HepG2 (cell line): Measurements from ENCODE around the gene CMTM4. TPM values are rescaled to one million over a fixed set of nuclear protein-coding genes. Genes with fewer than 3 reads are reported as not detected.
A peak's percentile ranks its signal among the peaks of the same experiment; 100 is the strongest.

ENCODE experiments used
- CHCHD3 ChIP-seq: sonication (generic); formaldehyde crosslinking; IDR thresholded peaks from 2 replicates; pipeline ENCODE4 v1.8.0; 2022; ENCODE audit warnings: mild to moderate bottlenecking, missing genetic modification reagents, moderate library complexity
- DMTF1 ChIP-seq: sonication (generic); formaldehyde crosslinking; IDR thresholded peaks from 2 replicates; pipeline ENCODE4 v1.4.0; 2020; ENCODE audit warnings: mild to moderate bottlenecking, missing genetic modification reagents
- ISL2 ChIP-seq: sonication (generic); formaldehyde crosslinking; IDR thresholded peaks from 2 replicates; pipeline ENCODE4 v1.5.0; 2020; ENCODE audit warnings: missing genetic modification reagents
- KDM5B ChIP-seq: sonication (generic); formaldehyde crosslinking; IDR thresholded peaks from 2 replicates; pipeline ENCODE4 v1.4.0; 2020; ENCODE audit warnings: missing genetic modification reagents, mild to moderate bottlenecking, borderline replicate concordance
- NBN ChIP-seq: fragments of 450-650 bp; conservative IDR thresholded peaks from 2 replicates; pipeline ENCODE4 v1.6.1; 2017
- PBX2 ChIP-seq: IDR thresholded peaks from 2 replicates; pipeline ENCODE4 v1.6.1; 2016; ENCODE audit warnings: control low read depth
- RELA ChIP-seq: sonication (generic); formaldehyde crosslinking; IDR thresholded peaks from 2 replicates; pipeline ENCODE4 v1.4.0; 2020; ENCODE audit warnings: missing genetic modification reagents
- RFXAP ChIP-seq: sonication (generic); formaldehyde crosslinking; IDR thresholded peaks from 2 replicates; pipeline ENCODE4 v1.4.0; 2020; ENCODE audit warnings: missing genetic modification reagents, borderline replicate concordance
- SKIL ChIP-seq: sonication (generic); formaldehyde crosslinking; IDR thresholded peaks from 2 replicates; pipeline ENCODE4 v1.8.0; 2022; ENCODE audit warnings: missing genetic modification reagents, mild to moderate bottlenecking, moderate library complexity, borderline replicate concordance
- U2AF1 ChIP-seq: fragments of 200-400 bp; formaldehyde crosslinking; optimal IDR thresholded peaks from 2 replicates; pipeline ENCODE3; 2017; ENCODE audit warnings: mild to moderate bottlenecking, low read depth, low read length
- ZMAT3 ChIP-seq: sonication (generic); formaldehyde crosslinking; conservative IDR thresholded peaks from 2 replicates; pipeline ENCODE4 v1.7.0; 2021; ENCODE audit warnings: missing genetic modification reagents
- ZNF101 ChIP-seq: sonication (generic); formaldehyde crosslinking; IDR thresholded peaks from 2 replicates; pipeline ENCODE4 v1.4.0; 2020; ENCODE audit warnings: mild to moderate bottlenecking, low read depth, missing genetic modification reagents, borderline replicate concordance
- ZNF333 ChIP-seq: sonication (generic); formaldehyde crosslinking; IDR thresholded peaks from 2 replicates; pipeline ENCODE4 v1.4.0; 2020; ENCODE audit warnings: mild to moderate bottlenecking, missing genetic modification reagents, borderline replicate concordance
- ZNF350 ChIP-seq: sonication (generic); formaldehyde crosslinking; IDR thresholded peaks from 2 replicates; pipeline ENCODE4 v1.4.0; 2020; ENCODE audit warnings: mild to moderate bottlenecking, low read depth, missing genetic modification reagents, borderline replicate concordance
- ZNF709 ChIP-seq: sonication (generic); formaldehyde crosslinking; IDR thresholded peaks from 2 replicates; pipeline ENCODE4 v1.5.0; 2020; ENCODE audit warnings: mild to moderate bottlenecking, missing genetic modification reagents
- ZNF776 ChIP-seq: sonication (generic); formaldehyde crosslinking; IDR thresholded peaks from 2 replicates; pipeline ENCODE4 v1.4.0; 2020; ENCODE audit warnings: mild to moderate bottlenecking, missing genetic modification reagents
- ZNF883 ChIP-seq: sonication (generic); formaldehyde crosslinking; IDR thresholded peaks from 2 replicates; pipeline ENCODE4 v1.5.1; 2020; ENCODE audit warnings: mild to moderate bottlenecking, missing genetic modification reagents; ENCODE audit errors: not compliant biosample characterization
- polyA plus RNA-seq, 8 experiments: library from polyadenylated mRNA; depleted of rRNA in 3 of 8; stranded (reverse) in 7 of 8; unstranded in 1 of 8; fragments of >200 nt; fragmentation: Illumina TruSeq in 4 of 8; extraction: Trizol in 4 of 8; gene quantifications; 2 replicates each; pipeline versions ENCODE4 v1.2.1 to v1.2.3, GENCODE V29; 2011 to 2016; ENCODE audit warnings: low read depth in 4 of 8, missing spikeins in 1 of 8, mixed read lengths in 1 of 8; ENCODE audit not compliant: insufficient read depth in 1 of 8
- total RNA-seq, 5 experiments: library from RNA; depleted of rRNA; stranded (reverse); fragments of >200 nt; fragmentation: Illumina TruSeq; extraction: Trizol; gene quantifications; 2 replicates each; pipeline ENCODE4 v1.2.3, GENCODE V29; 2016; ENCODE audit warnings: low read depth in 1 of 5

CMTM4 gene
- total and polyA plus RNA-seq, 2 of the 13 experiments (the other 11 are each of a cell fraction or from before 2014, with no cell fraction given), result 32.0 to 36.3 TPM

- TF ChIP-seq KDM5B (CRISPR knock-in tag), result peak; percentile 95; the same call in 1 of the 2 replicates
- no peak for TF ChIP-seq PBX2 (CRISPR knock-in tag)
- peak; percentile 80 for TF ChIP-seq ZMAT3 (CRISPR knock-in tag)
- TF ChIP-seq RFXAP (CRISPR knock-in tag), result peak; percentile 83; the same call in 1 of the 2 replicates
- TF ChIP-seq ISL2, result peak; percentile 58; the same call in 1 of the 2 replicates
- no peak for TF ChIP-seq CHCHD3 (CRISPR knock-in tag)
- TF ChIP-seq U2AF1, result peak; percentile 91
- 0 out of 2 replicates have a peak, but pooled peaks have one; percentile 79 for TF ChIP-seq ZNF333 (CRISPR knock-in tag)
- TF ChIP-seq ZNF350 (CRISPR knock-in tag), result peak; percentile 90
- TF ChIP-seq RELA, result peak; percentile 91
- TF ChIP-seq ZNF709 (CRISPR knock-in tag), result peak; percentile 75
- TF ChIP-seq ZNF101, result peak; percentile 88; the same call in 1 of the 2 replicates
- peak; percentile 91 for TF ChIP-seq ZNF776 (CRISPR knock-in tag)
- peak; percentile 87 for TF ChIP-seq ZNF883 (CRISPR knock-in tag)
- no peak for TF ChIP-seq NBN
- no peak for TF ChIP-seq SKIL (CRISPR knock-in tag)
- TF ChIP-seq DMTF1 (CRISPR knock-in tag), result peak; percentile 78; the same call in 1 of the 2 replicates
Observed at GRCh38 chr16:66608241-66609138, 88.1 kb downstream of the CMTM4 start (continued).
